ENCODE measurements around the gene SEC14L5. TPM values are rescaled to one million over a fixed set of nuclear protein-coding genes. Genes with fewer than 3 reads are reported as not detected.

Gene SEC14L5
- total RNA-seq, 1 donor from 2014 or later = 0.32 TPM

- peaks cover 2% of the 10 kb centered on the region for H3K9me3 Mint-ChIP-seq (ENCODE audit: unreplicated experiment)
- no peak for DNase-seq (ENCODE audit: low read depth)
- H3K9ac ChIP-seq (ENCODE audit: low read length) = no peak overlapping the region
These were observed 24.7 kb upstream of the SEC14L5 start for GRCh38 chr16:4933433-4933832.

GRCh38 chr16:4933871-4934395, 24.2 kb upstream of the SEC14L5 start:
- no peaks in the 10 kb centered on the region for H3K4me1 Mint-ChIP-seq (ENCODE audit: low read depth, unreplicated experiment)
- Histone ChIP-seq H3K4me3 (ENCODE audit: insufficient read depth, low read depth, low read length) (no peak overlapping the region), H3K4me1 (ENCODE audit: insufficient read depth, low read length) (peaks cover 4% of the 10 kb centered on the region), H3K79me2 (ENCODE audit: insufficient read depth, low read length) (no peaks in the 10 kb centered on the region), H3K4me2 (ENCODE audit: low read length) (no peak overlapping the region), H2AFZ (ENCODE audit: low read depth, low read length) (no peak overlapping the region), H3K27me3 (ENCODE audit: insufficient read depth, low read length) (peaks cover 26% of the 10 kb centered on the region), H3K9me3 (ENCODE audit: insufficient read depth, low read depth, low read length) (no peaks in the 10 kb centered on the region), H3K9ac (ENCODE audit: low read length) (no peak overlapping the region), H4K20me1 (ENCODE audit: insufficient read depth, low read length) (peaks cover 3% of the 10 kb centered on the region), H3K36me3 (ENCODE audit: insufficient read depth, low read length) (no peaks in the 10 kb centered on the region), H3K27ac (ENCODE audit: low read depth, low read length) (no peak overlapping the region)
- peaks cover 2% of the 10 kb centered on the region for H3K9me3 Mint-ChIP-seq (ENCODE audit: unreplicated experiment)
- FAIRE-seq (no peak), DNase-seq (ENCODE audit: low read depth) (no peak)
- peak overlapping the region; percentile 34 for H3K4me3 Mint-ChIP-seq (ENCODE audit: unreplicated experiment)
- TF ChIP-seq EZH2 (IDR thresholded peaks at IDR 0.05; ENCODE audit: insufficient read depth, low read length) (no peak), CTCF (IDR thresholded peaks at IDR 0.05; ENCODE audit: insufficient read depth, low read depth, low read length) (no peak)
- H3K36me3 Mint-ChIP-seq (ENCODE audit: low read depth, unreplicated experiment) = peaks cover 2% of the 10 kb centered on the region
- H3K27ac Mint-ChIP-seq (ENCODE audit: unreplicated experiment) = no peak overlapping the region
- H3K27me3 Mint-ChIP-seq (ENCODE audit: low read depth, unreplicated experiment) = peaks cover 8% of the 10 kb centered on the region

More at GRCh38 chr16:4933433-4933832, 24.7 kb upstream of the SEC14L5 start:
- no peak overlapping the region for H3K4me3 Mint-ChIP-seq (ENCODE audit: unreplicated experiment)
- H3K27ac Mint-ChIP-seq (ENCODE audit: unreplicated experiment) = no peak overlapping the region
- H4K20me1 ChIP-seq (ENCODE audit: insufficient read depth, low read length) = peaks cover 3% of the 10 kb centered on the region
- no peak overlapping the region for H2AFZ ChIP-seq (ENCODE audit: low read depth, low read length)
- H3K9me3 ChIP-seq (ENCODE audit: insufficient read depth, low read depth, low read length) = no peaks in the 10 kb centered on the region
- no peak for TF ChIP-seq EZH2 (IDR thresholded peaks at IDR 0.05; ENCODE audit: insufficient read depth, low read length)
- TF ChIP-seq CTCF (IDR thresholded peaks at IDR 0.05; ENCODE audit: insufficient read depth, low read depth, low read length) = no peak
- FAIRE-seq = no peak
- no peaks in the 10 kb centered on the region for H3K36me3 ChIP-seq (ENCODE audit: insufficient read depth, low read length)
- no peak overlapping the region for H3K27ac ChIP-seq (ENCODE audit: low read depth, low read length)
- H3K36me3 Mint-ChIP-seq (ENCODE audit: low read depth, unreplicated experiment) = peaks cover 2% of the 10 kb centered on the region
- H3K79me2 ChIP-seq (ENCODE audit: insufficient read depth, low read length) = no peaks in the 10 kb centered on the region
- H3K27me3 ChIP-seq (ENCODE audit: insufficient read depth, low read length) = peaks cover 26% of the 10 kb centered on the region
- no peaks in the 10 kb centered on the region for H3K4me1 Mint-ChIP-seq (ENCODE audit: low read depth, unreplicated experiment)
- H3K4me3 ChIP-seq (ENCODE audit: insufficient read depth, low read depth, low read length) = no peak overlapping the region
- peaks cover 8% of the 10 kb centered on the region for H3K27me3 Mint-ChIP-seq (ENCODE audit: low read depth, unreplicated experiment)
- no peak overlapping the region for H3K4me2 ChIP-seq (ENCODE audit: low read length)
- H3K4me1 ChIP-seq (ENCODE audit: insufficient read depth, low read length) = peaks cover 4% of the 10 kb centered on the region

- no peak overlapping the region for H2AFZ ChIP-seq (ENCODE audit: low read depth, low read length)
- peaks cover 2% of the 10 kb centered on the region for H3K36me3 Mint-ChIP-seq (ENCODE audit: low read depth, unreplicated experiment)
- H3K9me3 Mint-ChIP-seq (ENCODE audit: unreplicated experiment) = no peaks in the 10 kb centered on the region
- no peaks in the 10 kb centered on the region for H3K4me1 Mint-ChIP-seq (ENCODE audit: low read depth, unreplicated experiment)
- H3K4me1 ChIP-seq (ENCODE audit: insufficient read depth, low read length) = peaks cover 4% of the 10 kb centered on the region
- no peak overlapping the region for H3K4me2 ChIP-seq (ENCODE audit: low read length)
- peaks cover 26% of the 10 kb centered on the region for H3K27me3 ChIP-seq (ENCODE audit: insufficient read depth, low read length)
- H3K9me3 ChIP-seq (ENCODE audit: insufficient read depth, low read depth, low read length) = no peaks in the 10 kb centered on the region
- no peak for FAIRE-seq
- H3K4me3 ChIP-seq (ENCODE audit: insufficient read depth, low read depth, low read length) = no peak overlapping the region
- no peak overlapping the region for H3K9ac ChIP-seq (ENCODE audit: low read length)
- no peak for DNase-seq (ENCODE audit: low read depth)
- no peak overlapping the region for H3K27ac ChIP-seq (ENCODE audit: low read depth, low read length)
- H3K79me2 ChIP-seq (ENCODE audit: insufficient read depth, low read length) = no peaks in the 10 kb centered on the region
- H3K27me3 Mint-ChIP-seq (ENCODE audit: low read depth, unreplicated experiment) = peaks cover 8% of the 10 kb centered on the region
- no peak for TF ChIP-seq EZH2 (IDR thresholded peaks at IDR 0.05; ENCODE audit: insufficient read depth, low read length)
- TF ChIP-seq CTCF (IDR thresholded peaks at IDR 0.05; ENCODE audit: insufficient read depth, low read depth, low read length) = no peak
- peaks cover 3% of the 10 kb centered on the region for H4K20me1 ChIP-seq (ENCODE audit: insufficient read depth, low read length)
- H3K27ac Mint-ChIP-seq (ENCODE audit: unreplicated experiment) = no peak overlapping the region
- no peaks in the 10 kb centered on the region for H3K36me3 ChIP-seq (ENCODE audit: insufficient read depth, low read length)
- H3K4me3 Mint-ChIP-seq (ENCODE audit: unreplicated experiment) = no peak overlapping the region
These were observed 23.5 kb upstream of the SEC14L5 start for GRCh38 chr16:4934591-4934990.

Data from astrocyte (in vitro differentiated cells and primary cell).